Left renal cortex interstitium (tissue), 4 donors: Measurements from ENCODE around the gene TLK2. TPM values are rescaled to one million over a fixed set of nuclear protein-coding genes. Genes with fewer than 3 reads are reported as not detected.
"Not testable (repeated sequence)": the region's sequence is repeated elsewhere in the genome, so short reads cannot be mapped to it uniquely, and the experiment has no call there.

Experiments used
- DNase-seq, 4 donors: peaks; one replicate each; pipeline ENCODE4 v3.0.0-alpha.2; 2013; ENCODE audit warnings: low read depth in 4 of 4, low spot score in 2 of 4, missing footprints in 1 of 4
- polyA plus RNA-seq, 4 donors: library from polyadenylated mRNA; unstranded; fragments of 120-200 nt; gene quantifications; one replicate each; pipeline ENCODE4 v1.2.1, GENCODE V29; 2013; ENCODE audit not compliant: insufficient read length in 4 of 4

The TLK2 gene
- polyA plus RNA-seq, result 10 to 100 TPM; 59.4 to 74.1 (median 67.1) TPM

GRCh38 chr17:62478424-62478879 lies at the start of gene TLK2:
TSS of gene TLK2 (plus strand) at chr17:62478825. CDS start at chr17:62481126, 2,301 bp downstream.
- DNase-seq, result peak in 2 of 4 donors; percentile 55 to 65

- not testable (repeated sequence) for DNase-seq
Measured at GRCh38 chr17:62435251-62435650, 43.4 kb upstream of the TLK2 start.

- DNase-seq, result not testable (repeated sequence)
Measured at GRCh38 chr17:62441181-62441580, 37.4 kb upstream of the TLK2 start.

- DNase-seq, result no peak
Measured at GRCh38 chr17:62444063-62444462, 34.6 kb upstream of the TLK2 start.

- DNase-seq, result not testable (repeated sequence)
Measured at GRCh38 chr17:62445791-62446190, 32.8 kb upstream of the TLK2 start.

GRCh38 chr17:62452195-62452594 lies 26.4 kb upstream of the TLK2 start:
- not testable (repeated sequence) for DNase-seq

GRCh38 chr17:62453041-62453440 lies 25.6 kb upstream of the TLK2 start:
- DNase-seq, result not testable (repeated sequence)

GRCh38 chr17:62453656-62454055 lies 25.0 kb upstream of the TLK2 start:
- not testable (repeated sequence) for DNase-seq

GRCh38 chr17:62454111-62454510 lies 24.5 kb upstream of the TLK2 start:
- DNase-seq, result not testable (repeated sequence)

- DNase-seq, result no peak
Measured at GRCh38 chr17:62456016-62456415, 22.6 kb upstream of the TLK2 start.

GRCh38 chr17:62458483-62458882 lies 20.1 kb upstream of the TLK2 start:
- DNase-seq, result not testable (repeated sequence)

GRCh38 chr17:62464422-62464821 lies 14.2 kb upstream of the TLK2 start:
- not testable (repeated sequence) for DNase-seq

GRCh38 chr17:62465271-62465670 lies 13.4 kb upstream of the TLK2 start:
- not testable (repeated sequence) for DNase-seq

GRCh38 chr17:62470666-62471379 lies 7.8 kb upstream of the TLK2 start:
- DNase-seq, result not testable (repeated sequence)

GRCh38 chr17:62471380-62471880 lies 7.2 kb upstream of the TLK2 start:
- DNase-seq, result not testable (repeated sequence)

- not testable (repeated sequence) for DNase-seq
Measured at GRCh38 chr17:62473030-62473982, 5.3 kb upstream of the TLK2 start.

- DNase-seq, result not testable (repeated sequence)
Measured at GRCh38 chr17:62477111-62477510, 1.5 kb upstream of the TLK2 start.

- not testable (repeated sequence) for DNase-seq
Measured at GRCh38 chr17:62477718-62478408, 762 bp upstream of the TLK2 start.

GRCh38 chr17:62478880-62479638 lies 434 bp downstream of the TLK2 start:
- not testable (repeated sequence) for DNase-seq
